Tibial artery (tissue), 4 donors: ENCODE measurements around the gene FAM118B.

ENCODE experiments used
- DNase-seq, 2 donors: peaks; one replicate each; pipeline ENCODE4 v3.0.0-alpha.2; 2019
- H3K27ac ChIP-seq, 2 donors: fragments of 200-600 bp; sonication (generic) in 1 of 2; 1 replicate in 1 of 2; 2 replicates in 1 of 2; pipeline ENCODE4 v1.5.1; 2018 to 2019; ENCODE audit warnings: mild to moderate bottlenecking in 1 of 2
- H3K27me3 ChIP-seq, 2 donors: fragments of 200-600 bp; sonication (generic) in 1 of 2; one replicate each; pipeline versions ENCODE4 v1.5.1 to v1.6.0; 2016 to 2019
- H3K36me3 ChIP-seq, 3 donors: fragments of 200-600 bp; sonication (generic) in 2 of 3; one replicate each; pipeline ENCODE4 v1.5.1; 2016 to 2019; ENCODE audit warnings: mild to moderate bottlenecking in 2 of 3
- H3K4me1 ChIP-seq, 4 donors: fragments of 200-600 bp; sonication (generic) in 2 of 4; 1 replicate in 3 of 4; 2 replicates in 1 of 4; pipeline ENCODE4 v1.5.1; 2016 to 2019
- H3K4me3 ChIP-seq, 2 donors: fragments of 200-600 bp; sonication (generic) in 1 of 2; 1 replicate in 1 of 2; 2 replicates in 1 of 2; pipeline ENCODE4 v1.5.1; 2018 to 2019; ENCODE audit warnings: mild to moderate bottlenecking in 2 of 2
- H3K9me3 ChIP-seq, 3 donors: fragments of 200-600 bp; sonication (generic) in 1 of 3; one replicate each; pipeline ENCODE4 v1.5.1; 2016 to 2019
- intact Hi-C: fragments of 100-400 bp; cut with DNase I; formaldehyde crosslinking; loops from one replicate; pipeline ENCODE4 v1.15.0; 2023; ENCODE audit warnings: low total_unique reads
- TF ChIP-seq, protein P1 (sequence below), 2 experiments: fragments of 200-600 bp in 1 of 2; fragments of 450-650 bp in 1 of 2; IDR thresholded peaks; one replicate each; pipeline ENCODE4 v1.5.1; 2017 to 2019; ENCODE audit warnings: antibody characterized with exemption in 2 of 2, mild to moderate bottlenecking in 1 of 2, moderate library complexity in 1 of 2

FAM118B gene

GRCh38 chr11:126282736-126283591 is 71.4 kb downstream of the FAM118B start, which contains the start of gene TIRAP:
Gene TIRAP, plus strand, starts transcription at chr11:126283093. Its CDS starts 7,802 bp downstream, at chr11:126290895.
- peaks cover 0 to 10% (median 3%) of the 10 kb centered on the region in 3 donors for H3K36me3 ChIP-seq
- no peaks in the 10 kb centered on the region for H3K27me3 ChIP-seq
- H3K4me1 ChIP-seq = peaks cover 0 to 26% (median 7%) of the 10 kb centered on the region in 4 donors
- intact Hi-C loops = no loop called here
- TF ChIP-seq, protein P1, sequence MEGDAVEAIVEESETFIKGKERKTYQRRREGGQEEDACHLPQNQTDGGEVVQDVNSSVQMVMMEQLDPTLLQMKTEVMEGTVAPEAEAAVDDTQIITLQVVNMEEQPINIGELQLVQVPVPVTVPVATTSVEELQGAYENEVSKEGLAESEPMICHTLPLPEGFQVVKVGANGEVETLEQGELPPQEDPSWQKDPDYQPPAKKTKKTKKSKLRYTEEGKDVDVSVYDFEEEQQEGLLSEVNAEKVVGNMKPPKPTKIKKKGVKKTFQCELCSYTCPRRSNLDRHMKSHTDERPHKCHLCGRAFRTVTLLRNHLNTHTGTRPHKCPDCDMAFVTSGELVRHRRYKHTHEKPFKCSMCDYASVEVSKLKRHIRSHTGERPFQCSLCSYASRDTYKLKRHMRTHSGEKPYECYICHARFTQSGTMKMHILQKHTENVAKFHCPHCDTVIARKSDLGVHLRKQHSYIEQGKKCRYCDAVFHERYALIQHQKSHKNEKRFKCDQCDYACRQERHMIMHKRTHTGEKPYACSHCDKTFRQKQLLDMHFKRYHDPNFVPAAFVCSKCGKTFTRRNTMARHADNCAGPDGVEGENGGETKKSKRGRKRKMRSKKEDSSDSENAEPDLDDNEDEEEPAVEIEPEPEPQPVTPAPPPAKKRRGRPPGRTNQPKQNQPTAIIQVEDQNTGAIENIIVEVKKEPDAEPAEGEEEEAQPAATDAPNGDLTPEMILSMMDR (IDR thresholded peaks at IDR 0.05) = peak; percentile 13 to 34
- H3K9me3 ChIP-seq = no peaks in the 10 kb centered on the region
- peak within 1 kb of the TSS; percentile 60 to 76 for H3K4me3 ChIP-seq
- H3K27ac ChIP-seq = peak within 1 kb of the TSS; percentile 86
- peak; percentile 63 to 85 for DNase-seq

- Histone ChIP-seq H3K9me3 (no peaks in the 10 kb centered on the region), H3K27ac (no peak overlapping the region)
- intact Hi-C loops = no loop called here
These were observed 73.2 kb downstream of the FAM118B start for GRCh38 chr11:126284829-126285228.

DNA sequence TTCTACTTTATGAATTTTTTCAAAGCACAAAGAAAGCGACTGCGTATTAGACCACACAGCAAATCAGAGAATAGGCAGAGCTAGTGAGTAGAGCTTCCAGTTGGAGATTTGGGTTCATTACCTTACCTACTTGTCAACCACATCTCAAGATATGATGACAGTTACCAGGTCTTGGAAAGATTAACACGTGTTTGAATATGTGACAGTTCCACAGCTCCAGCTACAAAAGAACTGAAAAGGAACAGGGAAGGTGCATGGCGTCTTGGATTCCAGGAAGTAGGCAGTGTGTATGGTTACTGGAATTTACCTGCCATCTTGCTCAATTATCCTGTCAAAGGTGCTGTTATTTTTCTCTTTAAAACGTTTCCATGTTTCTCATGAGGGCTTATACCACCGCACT is 76.7 kb downstream of the FAM118B start:
- intact Hi-C loops = no loop called here
- Histone ChIP-seq H3K27me3 (no peaks in the 10 kb centered on the region), H3K4me3 (no peak overlapping the region), H3K27ac (no peak overlapping the region), H3K36me3 (peaks cover 27 to 56% (median 40%) of the 10 kb centered on the region in 3 donors), H3K9me3 (no peaks in the 10 kb centered on the region), H3K4me1 (peaks cover 0 to 16% (median 2%) of the 10 kb centered on the region in 4 donors)
- no peak for DNase-seq
- TF ChIP-seq, protein P1 (IDR thresholded peaks at IDR 0.05) = no peak

More at GRCh38 chr11:126284829-126285228, 73.2 kb downstream of the FAM118B start:
- Histone ChIP-seq H3K4me3 (no peak overlapping the region), H3K36me3 (peaks cover 9 to 23% (median 9%) of the 10 kb centered on the region in 3 donors), H3K4me1 (peaks cover 0 to 26% (median 7%) of the 10 kb centered on the region in 4 donors), H3K27me3 (no peaks in the 10 kb centered on the region)
- peak in 1 of 2 donors; percentile 62 for DNase-seq
- TF ChIP-seq, protein P1 (IDR thresholded peaks at IDR 0.05) = no peak

GRCh38 chr11:126290887-126291286 is 79.3 kb downstream of the FAM118B start:
- Histone ChIP-seq H3K27me3 (no peaks in the 10 kb centered on the region), H3K9me3 (no peaks in the 10 kb centered on the region), H3K4me1 (no peaks in the 10 kb centered on the region), H3K27ac (no peak overlapping the region), H3K36me3 (peaks cover 34 to 83% (median 55%) of the 10 kb centered on the region in 3 donors), H3K4me3 (no peak overlapping the region)
- intact Hi-C loops = no loop called here
- TF ChIP-seq, protein P1 (IDR thresholded peaks at IDR 0.05) = no peak
- DNase-seq = no peak

DNA sequence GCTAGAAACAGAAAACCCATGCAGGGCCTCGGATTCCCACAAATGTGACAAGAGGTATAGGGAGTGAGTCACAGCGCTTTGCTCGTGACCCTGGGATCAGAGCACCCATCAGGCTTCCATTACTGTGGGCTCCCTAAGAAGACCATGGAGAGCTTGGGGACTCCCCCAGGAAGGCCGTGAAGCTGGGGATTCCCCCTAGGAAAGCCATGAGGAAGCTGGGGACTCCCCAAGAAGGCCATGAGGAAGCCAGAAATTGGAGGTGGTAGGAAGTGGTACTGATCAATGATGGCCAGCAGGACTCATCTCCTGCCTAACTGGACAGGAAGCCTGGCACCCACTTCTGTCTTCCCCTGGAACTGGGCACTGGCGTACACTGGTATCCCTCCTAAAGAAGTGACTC is 82.1 kb downstream of the FAM118B start:
- H3K36me3 ChIP-seq = peaks cover 30 to 83% (median 62%) of the 10 kb centered on the region in 3 donors
- intact Hi-C loops = no loop called here
- H3K27ac ChIP-seq = no peak overlapping the region
- no peaks in the 10 kb centered on the region for H3K4me1 ChIP-seq
- DNase-seq = no peak
- no peak overlapping the region for H3K4me3 ChIP-seq
- TF ChIP-seq, protein P1 (IDR thresholded peaks at IDR 0.05) = no peak
- H3K9me3 ChIP-seq = no peaks in the 10 kb centered on the region
- H3K27me3 ChIP-seq = no peaks in the 10 kb centered on the region
